A549 (cell line): ENCODE measurements around the gene FHIT. TPM values are rescaled to one million over a fixed set of nuclear protein-coding genes. Genes with fewer than 3 reads are reported as not detected.

Experiments
- ATAC-seq, 2 experiments: fragments of 200-7000 bp in 1 of 2; fragments of >200 bp in 1 of 2; cut with Nextera tagmentation in 1 of 2; cut with Tn5 transposase in 1 of 2; 3 replicates each; pipeline versions ENCODE4 v1.8.0 to v1.9.1; 2018 to 2020; ENCODE audit warnings: mild to moderate bottlenecking in 1 of 2, moderate library complexity in 1 of 2
- CTCF ChIA-PET: fragments of 300-600 bp; sonication (Branson Sonifier 250); formaldehyde crosslinking; extraction: SDS; loops from one replicate; lab custom pipeline; 2021; ENCODE audit warnings: antibody characterized with exemption, inconsistent platforms; lab: Yijun Ruan, JAX
- POLR2A ChIA-PET: fragments of 350-600 bp; formaldehyde crosslinking; extraction: SDS; loops from one replicate; lab custom pipeline; 2021; ENCODE audit warnings: antibody characterized with exemption, inconsistent platforms; lab: Yijun Ruan, JAX
- DNase-seq, 2 experiments: peaks; one replicate each; pipeline versions ENCODE4 v3.0.0 to v3.0.0-alpha.2; 2011 to 2016; ENCODE audit warnings: low read depth in 1 of 2, low spot score in 1 of 2
- FAIRE-seq: peaks from 2 replicates; lab custom pipeline; 2011; peaks lifted over from hg19 to GRCh38; lab: Jason Lieb, UNC
- H3K27ac ChIP-seq, 2 experiments: fragments of >200 bp; sonication (Bioruptor Twin); formaldehyde crosslinking; 3 replicates each; pipeline ENCODE4 v1.5.1; 2016 to 2017
- H3K4me1 ChIP-seq: fragments of >200 bp; sonication (Bioruptor Twin); formaldehyde crosslinking; 3 replicates; pipeline ENCODE4 v1.6.1; 2016
- H3K4me2 ChIP-seq: fragments of >200 bp; sonication (Bioruptor Twin); formaldehyde crosslinking; 3 replicates; pipeline ENCODE4 v1.6.1; 2016
- H3K4me3 ChIP-seq: fragments of >200 bp; sonication (Bioruptor Twin); formaldehyde crosslinking; 3 replicates; pipeline ENCODE4 v1.5.1; 2016
- H3K9me3 ChIP-seq: fragments of >200 bp; sonication (Bioruptor Twin); formaldehyde crosslinking; 3 replicates; pipeline ENCODE4 v1.6.1; 2016
- BHLHE40 ChIP-seq: IDR thresholded peaks from 2 replicates; pipeline ENCODE4 v1.6.1; 2012; ENCODE audit warnings: low read depth, low read length, inconsistent platforms
- EHMT2 ChIP-seq: fragments of 200-600 bp; sonication (generic); IDR thresholded peaks from 2 replicates; pipeline ENCODE4 v1.6.1; 2016; ENCODE audit warnings: antibody characterized with exemption, low read depth, mild to moderate bottlenecking, moderate library complexity
- ESRRA ChIP-seq: fragments of 150-350 bp; IDR thresholded peaks from 2 replicates; pipeline ENCODE4 v1.6.1; 2014; ENCODE audit warnings: mild to moderate bottlenecking, low read length, borderline replicate concordance
- FOXS1 ChIP-seq: fragments of 250-450 bp; sonication (Bioruptor Pico); IDR thresholded peaks from 2 replicates; pipeline ENCODE4 v1.5.0; 2020; ENCODE audit warnings: mild to moderate bottlenecking, moderate library complexity
- GATA3 ChIP-seq: IDR thresholded peaks from 2 replicates; pipeline ENCODE4 v1.6.1; 2012; ENCODE audit warnings: borderline replicate concordance
- HEYL ChIP-seq: fragments of 250-450 bp; sonication (Bioruptor Pico); IDR thresholded peaks from 2 replicates; pipeline ENCODE4 v1.8.0; 2021; ENCODE audit warnings: mild to moderate bottlenecking, moderate library complexity
- HOXA7 ChIP-seq: fragments of 250-450 bp; sonication (Bioruptor Pico); IDR thresholded peaks from 2 replicates; pipeline ENCODE4 v1.5.0; 2020; ENCODE audit warnings: mild to moderate bottlenecking, moderate library complexity
- JUN ChIP-seq, 2 experiments: fragments of >200 bp; sonication (Bioruptor Twin); formaldehyde crosslinking; IDR thresholded peaks; 2 replicates in 1 of 2; 3 replicates in 1 of 2; pipeline ENCODE4 v1.6.1; 2016 to 2017
- KDM1A ChIP-seq: fragments of 200-600 bp; sonication (generic); IDR thresholded peaks from 2 replicates; pipeline ENCODE4 v1.6.1; 2016; ENCODE audit warnings: low read depth, mild to moderate bottlenecking
- MYC ChIP-seq: IDR thresholded peaks from 2 replicates; pipeline ENCODE4 v1.6.1; 2012; ENCODE audit warnings: mild to moderate bottlenecking, inconsistent platforms, low read length, improper control_type of control experiment, borderline replicate concordance
- NFE2L2 ChIP-seq: fragments of 150-350 bp; conservative IDR thresholded peaks from 2 replicates; pipeline ENCODE4 v1.6.1; 2014; ENCODE audit warnings: low read length
- NPAS2 ChIP-seq: fragments of 250-450 bp; sonication (Bioruptor Pico); IDR thresholded peaks from 2 replicates; pipeline ENCODE4 v1.8.0; 2022; ENCODE audit warnings: mild to moderate bottlenecking, moderate library complexity, borderline replicate concordance
- NR3C1 ChIP-seq: fragments of >200 bp; sonication (Bioruptor Twin); formaldehyde crosslinking; IDR thresholded peaks from 3 replicates; pipeline ENCODE4 v1.6.1; 2017
- PHF8 ChIP-seq: fragments of 200-600 bp; sonication (generic); IDR thresholded peaks from 2 replicates; pipeline ENCODE4 v1.6.1; 2016; ENCODE audit warnings: low read depth, mild to moderate bottlenecking, antibody characterized with exemption, moderate library complexity, borderline replicate concordance
- POLR2AphosphoS2 ChIP-seq: conservative IDR thresholded peaks from 2 replicates; pipeline ENCODE4 v1.6.1; 2012; ENCODE audit warnings: low read length, improper control_type of control experiment, inconsistent platforms
- RARB ChIP-seq: fragments of 250-450 bp; sonication (Bioruptor Pico); IDR thresholded peaks from 2 replicates; pipeline ENCODE4 v1.8.0; 2021; ENCODE audit warnings: mild to moderate bottlenecking, moderate library complexity
- RCOR1 ChIP-seq: fragments of 150-350 bp; IDR thresholded peaks from 2 replicates; pipeline ENCODE4 v1.6.1; 2014; ENCODE audit warnings: antibody characterized with exemption, low read length, low read depth
- TFCP2L1 ChIP-seq: fragments of 250-450 bp; sonication (Bioruptor Pico); IDR thresholded peaks from 2 replicates; pipeline ENCODE4 v1.5.0; 2021; ENCODE audit warnings: mild to moderate bottlenecking
- TP53 ChIP-seq: fragments of 250-450 bp; sonication (Bioruptor Pico); IDR thresholded peaks from 2 replicates; pipeline ENCODE4 v1.5.0; 2021; ENCODE audit warnings: mild to moderate bottlenecking, moderate library complexity
- ZNF302 ChIP-seq: fragments of 250-450 bp; sonication (Bioruptor Pico); IDR thresholded peaks from 2 replicates; pipeline ENCODE4 v1.9.0; 2021; ENCODE audit warnings: inconsistent platforms, mild to moderate bottlenecking, moderate library complexity
- ZSCAN20 ChIP-seq: fragments of 250-450 bp; sonication (Bioruptor Pico); IDR thresholded peaks from 2 replicates; pipeline ENCODE4 v1.8.0; 2022; ENCODE audit warnings: mild to moderate bottlenecking, moderate library complexity
- WGBS: methylation state at CpG from one replicate; pipeline ENCODE4 v1.1.6; 2017; ENCODE audit errors: missing lambda C conversion rate; 5-methylcytosine and 5-hydroxymethylcytosine counted together
- polyA plus RNA-seq, 4 experiments: library from polyadenylated mRNA; depleted of rRNA in 3 of 4; stranded (reverse); fragments of >200 nt; fragmentation: RNase III in 1 of 4; extraction: RNeasy Plus Mini Kit Qiagen cat#74134 plus additional on column Dnase treatment in 1 of 4; gene quantifications; 2 replicates in 3 of 4; 3 replicates in 1 of 4; pipeline ENCODE4 v1.2.3, GENCODE V29; 2011 to 2017
- TF ChIP-seq, protein P1 (sequence below): IDR thresholded peaks from 2 replicates; pipeline ENCODE4 v1.6.1; 2012
- TF ChIP-seq, protein P2 (sequence below): IDR thresholded peaks from 2 replicates; pipeline ENCODE4 v1.6.1; 2012
- TF ChIP-seq, protein P3 (sequence below): fragments of 450-650 bp; IDR thresholded peaks from 2 replicates; pipeline ENCODE4 v1.6.1; 2014; ENCODE audit warnings: antibody characterized with exemption
- TF ChIP-seq, protein P4 (sequence below): fragments of 250-450 bp; sonication (Bioruptor Pico); IDR thresholded peaks from 2 replicates; pipeline ENCODE4 v1.5.0; 2021; ENCODE audit warnings: mild to moderate bottlenecking, moderate library complexity, borderline replicate concordance

FHIT gene
- polyA plus RNA-seq, 2 of the 4 experiments (the other 2 are of a cell fraction), result 0.76 to 0.92 TPM

DNA sequence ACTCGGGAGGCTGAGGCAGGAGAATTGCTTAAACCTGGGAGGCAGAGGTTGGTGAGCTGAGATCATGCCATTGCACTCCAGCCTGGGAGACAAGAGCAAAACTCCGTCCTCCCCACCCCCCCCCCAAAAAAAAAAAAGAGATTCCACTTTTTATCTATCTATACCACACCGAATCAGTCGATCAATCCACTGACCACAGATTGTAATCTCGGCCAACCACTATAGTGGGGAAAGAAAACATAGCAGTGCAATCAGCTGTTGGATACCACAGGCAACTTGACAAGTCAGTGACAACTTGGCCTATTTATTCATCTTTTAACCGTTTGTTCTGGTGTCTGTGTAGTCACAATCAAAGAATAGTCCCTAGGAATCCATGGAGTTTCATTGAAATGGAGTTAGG lies 299.2 kb downstream of the FHIT start:
- WGBS, result 18% methylated on average over 5 of the region's 6 CpGs
- CTCF ChIA-PET, result no interaction called here

DNA sequence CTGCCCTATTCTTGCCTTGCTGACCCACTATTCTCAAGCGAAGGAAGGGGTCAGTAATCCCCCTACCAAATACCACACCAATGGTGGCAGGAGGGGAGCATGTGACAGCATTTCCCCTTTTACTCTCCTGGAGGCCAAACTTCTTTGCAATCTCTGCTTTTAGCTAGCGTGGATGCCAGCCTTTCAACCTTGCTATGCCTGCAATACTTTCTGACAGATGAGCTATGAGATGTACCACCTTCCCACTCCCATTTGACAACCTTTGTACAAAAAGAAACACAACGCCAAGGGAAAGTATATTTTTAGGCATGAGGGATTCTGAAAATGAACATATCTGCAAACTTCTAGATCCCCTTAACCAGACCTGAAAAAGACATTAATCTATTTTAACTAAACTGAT lies 302.1 kb downstream of the FHIT start:
- WGBS, result 9% methylated on average over 3 of the region's 3 CpGs
- CTCF ChIA-PET, result interaction anchor here (0.8 kb wide), 1 partner anchor 15 kb away, joined by 3 read pairs; no protein-coding TSS in a partner anchor

More for the DNA sequence above, 299.2 kb downstream of the FHIT start:
- H3K4me1 ChIP-seq, result no peaks in the 10 kb centered on the region
- no peak overlapping the region for H3K27ac ChIP-seq
- H3K9me3 ChIP-seq, result no peaks in the 10 kb centered on the region
- no peak overlapping the region for H3K4me3 ChIP-seq
- FAIRE-seq, result no peak
- no peak for ATAC-seq
- POLR2A ChIA-PET, result no interaction called here
- no peak for TF ChIP-seq NPAS2 (CRISPR knock-in tag)
- no peak for TF ChIP-seq NR3C1
- TF ChIP-seq, protein P1, sequence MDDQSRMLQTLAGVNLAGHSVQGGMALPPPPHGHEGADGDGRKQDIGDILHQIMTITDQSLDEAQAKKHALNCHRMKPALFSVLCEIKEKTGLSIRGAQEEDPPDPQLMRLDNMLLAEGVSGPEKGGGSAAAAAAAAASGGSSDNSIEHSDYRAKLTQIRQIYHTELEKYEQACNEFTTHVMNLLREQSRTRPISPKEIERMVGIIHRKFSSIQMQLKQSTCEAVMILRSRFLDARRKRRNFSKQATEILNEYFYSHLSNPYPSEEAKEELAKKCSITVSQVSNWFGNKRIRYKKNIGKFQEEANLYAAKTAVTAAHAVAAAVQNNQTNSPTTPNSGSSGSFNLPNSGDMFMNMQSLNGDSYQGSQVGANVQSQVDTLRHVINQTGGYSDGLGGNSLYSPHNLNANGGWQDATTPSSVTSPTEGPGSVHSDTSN, result no peak
- no peak for TF ChIP-seq JUN (IDR thresholded peaks at IDR 0.05)
- no peak for TF ChIP-seq ESRRA
- TF ChIP-seq ZNF302 (CRISPR knock-in tag), result no peak
- no peak for TF ChIP-seq PHF8
- TF ChIP-seq, protein P2, sequence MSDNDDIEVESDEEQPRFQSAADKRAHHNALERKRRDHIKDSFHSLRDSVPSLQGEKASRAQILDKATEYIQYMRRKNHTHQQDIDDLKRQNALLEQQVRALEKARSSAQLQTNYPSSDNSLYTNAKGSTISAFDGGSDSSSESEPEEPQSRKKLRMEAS, result no peak
- no peak for TF ChIP-seq ZSCAN20 (CRISPR knock-in tag)
- TF ChIP-seq, all 56 proteins: peak for 0
- H3K4me2 ChIP-seq, result no peak overlapping the region
- no peak for DNase-seq

DNA sequence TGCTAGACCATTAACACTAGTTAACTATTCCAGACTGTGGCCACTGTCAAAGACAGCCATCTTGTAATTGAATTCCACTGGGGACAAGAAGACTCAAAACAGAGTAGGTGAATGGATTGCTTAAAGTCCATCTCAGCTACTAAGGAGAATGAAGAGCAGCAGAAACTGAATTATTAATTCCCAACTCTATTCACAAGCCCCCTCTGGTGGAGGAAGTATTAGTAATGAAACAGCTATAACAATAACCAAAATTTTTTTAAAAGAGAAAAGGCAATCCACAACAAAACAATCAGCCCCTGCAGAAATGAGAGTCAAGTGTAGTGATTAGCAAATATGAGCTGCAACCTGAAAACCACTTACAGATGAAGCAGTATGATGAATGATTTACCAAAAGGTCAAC lies 302.8 kb downstream of the FHIT start:
- no peak for DNase-seq
- ATAC-seq, result no peak
- ChIA-PET CTCF (interaction anchor here (0.8 kb wide), 1 partner anchor 14 kb away, joined by 3 read pairs; no protein-coding TSS in a partner anchor), POLR2A (no interaction called here)
- Histone ChIP-seq H3K27ac (no peak overlapping the region), H3K4me1 (no peaks in the 10 kb centered on the region), H3K9me3 (no peaks in the 10 kb centered on the region), H3K4me2 (no peak overlapping the region), H3K4me3 (no peak overlapping the region)
- FAIRE-seq, result no peak
- TF ChIP-seq MYC, result no peak
- no peak for TF ChIP-seq ESRRA
- TF ChIP-seq KDM1A, result no peak
- TF ChIP-seq, protein P2, result no peak
- TF ChIP-seq FOXS1 (CRISPR knock-in tag), result no peak
- TF ChIP-seq HOXA7 (CRISPR knock-in tag), result no peak
- TF ChIP-seq, protein P3, sequence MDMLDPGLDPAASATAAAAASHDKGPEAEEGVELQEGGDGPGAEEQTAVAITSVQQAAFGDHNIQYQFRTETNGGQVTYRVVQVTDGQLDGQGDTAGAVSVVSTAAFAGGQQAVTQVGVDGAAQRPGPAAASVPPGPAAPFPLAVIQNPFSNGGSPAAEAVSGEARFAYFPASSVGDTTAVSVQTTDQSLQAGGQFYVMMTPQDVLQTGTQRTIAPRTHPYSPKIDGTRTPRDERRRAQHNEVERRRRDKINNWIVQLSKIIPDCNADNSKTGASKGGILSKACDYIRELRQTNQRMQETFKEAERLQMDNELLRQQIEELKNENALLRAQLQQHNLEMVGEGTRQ, result no peak
- no peak for TF ChIP-seq EHMT2
- no peak for TF ChIP-seq POLR2AphosphoS2
- no peak for TF ChIP-seq RARB
- no peak for TF ChIP-seq TP53 (CRISPR knock-in tag)
- TF ChIP-seq NFE2L2, result no peak
- TF ChIP-seq TFCP2L1 (CRISPR knock-in tag), result no peak
- TF ChIP-seq RCOR1, result no peak
- no peak for TF ChIP-seq NPAS2 (CRISPR knock-in tag)
- no peak for TF ChIP-seq BHLHE40

More for the DNA sequence above, 302.1 kb downstream of the FHIT start:
- FAIRE-seq (no peak), ATAC-seq (no peak)
- H3K4me1 ChIP-seq, result no peaks in the 10 kb centered on the region
- no peak overlapping the region for H3K27ac ChIP-seq
- TF ChIP-seq GATA3, result no peak
- TF ChIP-seq, protein P4, sequence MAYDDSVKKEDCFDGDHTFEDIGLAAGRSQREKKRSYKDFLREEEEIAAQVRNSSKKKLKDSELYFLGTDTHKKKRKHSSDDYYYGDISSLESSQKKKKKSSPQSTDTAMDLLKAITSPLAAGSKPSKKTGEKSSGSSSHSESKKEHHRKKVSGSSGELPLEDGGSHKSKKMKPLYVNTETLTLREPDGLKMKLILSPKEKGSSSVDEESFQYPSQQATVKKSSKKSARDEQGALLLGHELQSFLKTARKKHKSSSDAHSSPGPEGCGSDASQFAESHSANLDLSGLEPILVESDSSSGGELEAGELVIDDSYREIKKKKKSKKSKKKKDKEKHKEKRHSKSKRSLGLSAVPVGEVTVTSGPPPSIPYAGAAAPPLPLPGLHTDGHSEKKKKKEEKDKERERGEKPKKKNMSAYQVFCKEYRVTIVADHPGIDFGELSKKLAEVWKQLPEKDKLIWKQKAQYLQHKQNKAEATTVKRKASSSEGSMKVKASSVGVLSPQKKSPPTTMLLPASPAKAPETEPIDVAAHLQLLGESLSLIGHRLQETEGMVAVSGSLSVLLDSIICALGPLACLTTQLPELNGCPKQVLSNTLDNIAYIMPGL (CRISPR knock-in tag), result no peak
- TF ChIP-seq, protein P1, result no peak
- no peak for TF ChIP-seq NFE2L2
- no peak for TF ChIP-seq RARB
- no peak for TF ChIP-seq TFCP2L1 (CRISPR knock-in tag)
- no peak for TF ChIP-seq EHMT2
- no peak for TF ChIP-seq HEYL (CRISPR knock-in tag)
- TF ChIP-seq POLR2AphosphoS2, result no peak
- TF ChIP-seq, all 56 proteins: peak for 0
- POLR2A ChIA-PET, result no interaction called here
- Histone ChIP-seq H3K4me2 (no peak overlapping the region), H3K9me3 (no peaks in the 10 kb centered on the region), H3K4me3 (no peak overlapping the region)
- no peak for DNase-seq
